PC-3 (cell line): ENCODE results near the gene C3orf38.
"Not testable (repeated sequence)": the region's sequence is repeated elsewhere in the genome, so short reads cannot be mapped to it uniquely, and the experiment has no call there.

Experiments
- CTCF ChIP-seq: fragments of 300-600 bp; sonication (generic); conservative IDR thresholded peaks from 2 replicates; pipeline ENCODE4 v1.5.1; 2017; ENCODE audit warnings: antibody characterized with exemption, low read depth, mild to moderate bottlenecking, low read length
- EZH2 ChIP-seq: fragments of 300-600 bp; sonication (generic); IDR thresholded peaks from one replicate; pipeline ENCODE4 v1.6.1; 2017; ENCODE audit warnings: antibody characterized with exemption, mild to moderate bottlenecking, low read length; ENCODE audit not compliant: unreplicated experiment
- EZH2phosphoT487 ChIP-seq: fragments of 300-600 bp; sonication (generic); IDR thresholded peaks from 2 replicates; pipeline ENCODE4 v1.6.1; 2018; ENCODE audit warnings: mild to moderate bottlenecking, antibody characterized with exemption, low read length, borderline replicate concordance

- TF ChIP-seq CTCF, EZH2phosphoT487, EZH2: not testable (repeated sequence)
These were observed 31.2 kb upstream of the C3orf38 start for GRCh38 chr3:88118603-88119002.
